Activated naive CD4-positive, alpha-beta T cell treated with anti-CD3 and anti-CD28 coated beads, Interleukin-2, amount 50 U/mL, for 72 hours (primary cell): ENCODE data around the gene TLE6. TPM values are rescaled to one million over a fixed set of nuclear protein-coding genes. Genes with fewer than 3 reads are reported as not detected.
"Not testable (repeated sequence)": the region's sequence is repeated elsewhere in the genome, so short reads cannot be mapped to it uniquely, and the experiment has no call there.

Experiments used
- ATAC-seq, 2 donors: fragments of 150-1000 bp; cut with Tn5 transposase; 2 replicates each; pipeline ENCODE4 v1.10.0; 2021; ENCODE audit warnings: mild to moderate bottlenecking in 2 of 2, moderate library complexity in 2 of 2
- DNase-seq, 2 donors: peaks; one replicate each; pipeline ENCODE4 v3.0.0; 2021 to 2022; ENCODE audit warnings: low spot score in 2 of 2
- H3K27ac Mint-ChIP-seq, 2 donors: one replicate each; pipeline ENCODE4 v1.8.0; 2022; ENCODE audit warnings: mild to moderate bottlenecking in 2 of 2, mixed read lengths in 2 of 2
- H3K36me3 Mint-ChIP-seq, 2 donors: one replicate each; pipeline ENCODE4 v1.8.0; 2022; ENCODE audit warnings: mixed read lengths in 2 of 2
- H3K9me3 Mint-ChIP-seq, 2 donors: one replicate each; pipeline ENCODE4 v1.8.0; 2022; ENCODE audit warnings: mixed read lengths in 2 of 2
- total RNA-seq, 2 donors: library from RNA; stranded (reverse); gene quantifications; one replicate each; pipeline ENCODE4 v1.2.3, GENCODE V29; 2022

The TLE6 gene
- total RNA-seq, 2 donors from 2014 or later, result 3.3 to 8.2 TPM

GRCh38 chr19:3031607-3031867 is 54.2 kb downstream of the TLE6 start:
- DNase-seq (no peak), ATAC-seq (no peak)
- no peaks in the 10 kb centered on the region for H3K9me3 Mint-ChIP-seq
- no peak overlapping the region for H3K27ac Mint-ChIP-seq
- H3K36me3 Mint-ChIP-seq, result no peaks in the 10 kb centered on the region

- Mint-ChIP-seq H3K9me3 (no peaks in the 10 kb centered on the region), H3K36me3 (no peaks in the 10 kb centered on the region), H3K27ac (peak overlapping the region; percentile 22 to 92)
- ATAC-seq (no peak), DNase-seq (no peak)
Measured at GRCh38 chr19:3033595-3034405, 56.4 kb downstream of the TLE6 start.

- H3K27ac Mint-ChIP-seq, result peak overlapping the region in 1 of 2 donors; percentile 92
- H3K9me3 Mint-ChIP-seq, result no peaks in the 10 kb centered on the region
- no peaks in the 10 kb centered on the region for H3K36me3 Mint-ChIP-seq
- ATAC-seq, result no peak
- DNase-seq, result no peak
Measured at GRCh38 chr19:3034406-3034655, 57.0 kb downstream of the TLE6 start.

- Mint-ChIP-seq H3K36me3 (no peaks in the 10 kb centered on the region), H3K27ac (peak overlapping the region; percentile 91 to 92), H3K9me3 (no peaks in the 10 kb centered on the region)
- peak; percentile 42 to 74 for DNase-seq
- peak; percentile 17 to 50 for ATAC-seq
Measured at GRCh38 chr19:3034656-3035541, 57.5 kb downstream of the TLE6 start.

- ATAC-seq (peak; percentile 91 to 95), DNase-seq (peak; percentile 94 to 96)
- Mint-ChIP-seq H3K36me3 (no peaks in the 10 kb centered on the region), H3K27ac (peak overlapping the region; percentile 91 to 92), H3K9me3 (no peaks in the 10 kb centered on the region)
Measured at GRCh38 chr19:3035542-3036118, 58.3 kb downstream of the TLE6 start.

GRCh38 chr19:3036119-3036976 is 59.0 kb downstream of the TLE6 start:
- no peaks in the 10 kb centered on the region for H3K36me3 Mint-ChIP-seq

GRCh38 chr19:3036977-3037544 is 59.7 kb downstream of the TLE6 start:
- not testable (repeated sequence) for H3K36me3 Mint-ChIP-seq, ATAC-seq, DNase-seq, H3K9me3 Mint-ChIP-seq
- H3K27ac Mint-ChIP-seq, result peak overlapping the region; percentile 79 to 92

More at GRCh38 chr19:3036119-3036976, 59.0 kb downstream of the TLE6 start:
- peak; percentile 80 to 88 for DNase-seq
- H3K27ac Mint-ChIP-seq, result peak overlapping the region; percentile 91 to 92
- ATAC-seq, result peak; percentile 71 to 72
- no peaks in the 10 kb centered on the region for H3K9me3 Mint-ChIP-seq

- ATAC-seq, result no peak
- no peak overlapping the region for H3K27ac Mint-ChIP-seq
- H3K36me3 Mint-ChIP-seq, result no peaks in the 10 kb centered on the region
- no peak for DNase-seq
- H3K9me3 Mint-ChIP-seq, result no peaks in the 10 kb centered on the region
Measured at GRCh38 chr19:3038214-3038613, 60.9 kb downstream of the TLE6 start.

- no peak overlapping the region for H3K27ac Mint-ChIP-seq
- DNase-seq (no peak), ATAC-seq (no peak)
- no peaks in the 10 kb centered on the region for H3K9me3 Mint-ChIP-seq
- H3K36me3 Mint-ChIP-seq, result no peaks in the 10 kb centered on the region
Measured at GRCh38 chr19:3039125-3039524, 61.8 kb downstream of the TLE6 start.

GRCh38 chr19:3039641-3040077 is 62.3 kb downstream of the TLE6 start:
- Mint-ChIP-seq H3K36me3 (no peaks in the 10 kb centered on the region), H3K27ac (no peak overlapping the region), H3K9me3 (no peaks in the 10 kb centered on the region)
- ATAC-seq (no peak), DNase-seq (no peak)

- DNase-seq (no peak), ATAC-seq (no peak)
- Mint-ChIP-seq H3K36me3 (no peaks in the 10 kb centered on the region), H3K9me3 (no peaks in the 10 kb centered on the region), H3K27ac (peak overlapping the region in 1 of 2 donors; percentile 39)
Measured at GRCh38 chr19:3041327-3041726, 64.0 kb downstream of the TLE6 start.

- ATAC-seq, result no peak
- no peak for DNase-seq
- H3K27ac Mint-ChIP-seq, result peak overlapping the region; percentile 52 to 72
- H3K36me3 Mint-ChIP-seq, result no peaks in the 10 kb centered on the region
- no peaks in the 10 kb centered on the region for H3K9me3 Mint-ChIP-seq
Measured at GRCh38 chr19:3041761-3042620, 64.6 kb downstream of the TLE6 start.

- DNase-seq (no peak), ATAC-seq (no peak)
- Mint-ChIP-seq H3K9me3 (no peaks in the 10 kb centered on the region), H3K36me3 (no peaks in the 10 kb centered on the region), H3K27ac (peak overlapping the region; percentile 52 to 72)
Measured at GRCh38 chr19:3042621-3043267, 65.4 kb downstream of the TLE6 start.
